GM23338 (cell line): ENCODE results near the gene JUNB. TPM values are rescaled to one million over a fixed set of nuclear protein-coding genes. Genes with fewer than 3 reads are reported as not detected.

Experiments used
- ATAC-seq: fragments of 200-7000 bp; cut with Tn5 transposase; 3 replicates; pipeline ENCODE4 v1.9.1; 2020
- DNase-seq: peaks from one replicate; pipeline ENCODE4 v3.0.0-alpha.2; 2015; ENCODE audit warnings: low spot score
- H2AFZ ChIP-seq: fragments of 200-600 bp; sonication (generic); 2 replicates; pipeline ENCODE4 v1.8.0; 2016; ENCODE audit warnings: antibody characterized with exemption, mild to moderate bottlenecking, moderate library complexity
- H3F3A ChIP-seq: fragments of 200-600 bp; sonication (generic); replicated peaks from 2 replicates; pipeline ENCODE4 v1.8.0; 2017; ENCODE audit warnings: antibody characterized with exemption, mixed run types, low read depth
- H3K27ac ChIP-seq: fragments of 200-600 bp; sonication (generic); 2 replicates; pipeline ENCODE4 v1.6.1; 2016; ENCODE audit warnings: low read depth
- H3K27me3 ChIP-seq: fragments of 200-600 bp; sonication (generic); 2 replicates; pipeline ENCODE4 v1.8.0; 2016; ENCODE audit warnings: mild to moderate bottlenecking, mixed run types, moderate library complexity; ENCODE audit not compliant: insufficient read depth
- H3K36me3 ChIP-seq: fragments of 200-600 bp; sonication (generic); 2 replicates; pipeline ENCODE4 v1.8.0; 2016; ENCODE audit warnings: mild to moderate bottlenecking; ENCODE audit not compliant: insufficient read depth
- H3K4me1 ChIP-seq: fragments of 200-600 bp; sonication (generic); 2 replicates; pipeline ENCODE4 v1.8.0; 2016; ENCODE audit warnings: mild to moderate bottlenecking, moderate library complexity; ENCODE audit not compliant: insufficient read depth
- H3K4me2 ChIP-seq: fragments of 200-600 bp; sonication (generic); 2 replicates; pipeline ENCODE4 v1.7.1; 2017; ENCODE audit warnings: mixed run types
- H3K4me3 ChIP-seq: fragments of 200-600 bp; sonication (generic); 2 replicates; pipeline ENCODE4 v1.6.1; 2016; ENCODE audit warnings: mixed run types
- H3K79me2 ChIP-seq: fragments of 200-600 bp; sonication (generic); replicated peaks from 2 replicates; pipeline ENCODE4 v1.8.0; 2017; ENCODE audit warnings: mild to moderate bottlenecking; ENCODE audit not compliant: insufficient read depth
- H3K9me2 ChIP-seq: fragments of 200-600 bp; sonication (generic); 2 replicates; pipeline ENCODE4 v1.8.0; 2017; ENCODE audit not compliant: insufficient read depth
- H4K20me1 ChIP-seq: fragments of 200-600 bp; sonication (generic); replicated peaks from 2 replicates; pipeline ENCODE4 v1.8.0; 2017; ENCODE audit warnings: mild to moderate bottlenecking; ENCODE audit not compliant: insufficient read depth
- H3K27ac Mint-ChIP-seq: 2 replicates; pipeline ENCODE4 v1.8.0; 2020; ENCODE audit warnings: inconsistent platforms, mild to moderate bottlenecking, moderate library complexity, mixed read lengths
- H3K27me3 Mint-ChIP-seq: 3 replicates; pipeline ENCODE4 v1.8.0; 2022; ENCODE audit warnings: low read depth, mild to moderate bottlenecking, moderate library complexity, mixed read lengths, inconsistent platforms; ENCODE audit not compliant: insufficient read depth, poor library complexity
- H3K36me3 Mint-ChIP-seq: 3 replicates; pipeline ENCODE4 v1.8.0; 2021; ENCODE audit warnings: low read depth, mild to moderate bottlenecking, inconsistent platforms, moderate library complexity, mixed read lengths
- H3K4me1 Mint-ChIP-seq: 3 replicates; pipeline ENCODE4 v1.8.0; 2020; ENCODE audit warnings: mild to moderate bottlenecking, inconsistent platforms, mixed read lengths
- H3K4me3 Mint-ChIP-seq: 3 replicates; pipeline ENCODE4 v1.8.0; 2021; ENCODE audit warnings: moderate library complexity, mild to moderate bottlenecking, inconsistent platforms, mixed read lengths
- H3K9me3 Mint-ChIP-seq: 3 replicates; pipeline ENCODE4 v1.8.0; 2020; ENCODE audit warnings: moderate library complexity, mild to moderate bottlenecking, inconsistent platforms, mixed read lengths
- CTCF ChIP-seq, 2 experiments: fragments of 200-600 bp in 1 of 2; sonication (generic) in 1 of 2; conservative IDR thresholded peaks; 2 replicates each; pipeline versions ENCODE4 v1.5.1 to v1.6.1; 2016 to 2017; ENCODE audit warnings: antibody characterized with exemption in 2 of 2, low read depth in 2 of 2, mild to moderate bottlenecking in 2 of 2, moderate library complexity in 1 of 2
- JUNB ChIP-seq: IDR thresholded peaks from one replicate; pipeline ENCODE4 v1.6.1; 2016; ENCODE audit warnings: antibody characterized with exemption; ENCODE audit not compliant: unreplicated experiment
- POLR2AphosphoS5 ChIP-seq: IDR thresholded peaks from 2 replicates; pipeline ENCODE4 v1.6.1; 2016; ENCODE audit warnings: antibody characterized with exemption, low read depth
- ZNF331 ChIP-seq: fragments of 250-450 bp; sonication (Bioruptor Pico); IDR thresholded peaks from 2 replicates; pipeline ENCODE4 v1.5.0; 2020; ENCODE audit warnings: low read depth, mild to moderate bottlenecking, moderate library complexity
- polyA plus RNA-seq: library from polyadenylated mRNA; unstranded; fragments of >200 nt; fragmentation: Nextera tagmentation; extraction: Ambion mirVana; gene quantifications from 2 replicates; pipeline ENCODE4 v1.2.1, GENCODE V29; 2016
- total RNA-seq: library from RNA; depleted of rRNA; stranded (reverse); fragments of >200 nt; shearing (Covaris generic); gene quantifications from 2 replicates; pipeline ENCODE4 v1.2.3, GENCODE V29; 2014

JUNB gene
- total and polyA plus RNA-seq, 2 experiments from 2014 or later, result 7.7 to 20.2 TPM

- peaks cover 6% of the 10 kb centered on the region; the same call in 2 of the 3 replicates for H3K9me3 Mint-ChIP-seq
- H3K27ac Mint-ChIP-seq, result no peak overlapping the region
- DNase-seq (no peak), ATAC-seq (no peak)
- no peaks in the 10 kb centered on the region for H3K27me3 ChIP-seq
- peaks cover 3% of the 10 kb centered on the region; the same call in 1 of the 2 replicates for H3K4me1 ChIP-seq
- H2AFZ ChIP-seq, result no peak overlapping the region
- TF ChIP-seq CTCF (conservative IDR thresholded peaks at IDR 0.05; ENCODE audit: low read depth in 2 of 2) (no peak), ZNF331 (CRISPR knock-in tag) (no peak)
- H3K4me3 ChIP-seq, result no peak overlapping the region
- peaks cover 31% of the 10 kb centered on the region for H3K27me3 Mint-ChIP-seq
- peaks cover 14% of the 10 kb centered on the region; the same call in 1 of the 2 replicates for H3F3A ChIP-seq
- H3K27ac ChIP-seq, result no peak overlapping the region
- peaks cover 9% of the 10 kb centered on the region for H3K4me1 Mint-ChIP-seq
- H3K36me3 ChIP-seq, result 0 out of 2 replicates have a peak, but pooled peaks cover 9% of the 10 kb centered on the region
- H3K4me3 Mint-ChIP-seq, result no peak overlapping the region
- no peaks in the 10 kb centered on the region; the same call in 1 of the 2 replicates for H4K20me1 ChIP-seq
- H3K4me2 ChIP-seq, result no peak overlapping the region
- H3K79me2 ChIP-seq, result 0 out of 2 replicates have a peak, but pooled peaks cover 3% of the 10 kb centered on the region
- H3K9me2 ChIP-seq, result no peaks in the 10 kb centered on the region
- H3K36me3 Mint-ChIP-seq, result peaks cover 66% of the 10 kb centered on the region
These were observed 26.6 kb upstream of the JUNB start for GRCh38 chr19:12764698-12765097.

GRCh38 chr19:12766051-12766521 is 25.2 kb upstream of the JUNB start:
- 0 out of 2 replicates have a peak, but pooled peaks cover 9% of the 10 kb centered on the region for H3K36me3 ChIP-seq
- TF ChIP-seq CTCF (conservative IDR thresholded peaks at IDR 0.05; ENCODE audit: low read depth in 2 of 2) (peak; percentile 57 to 83), JUNB (no peak), POLR2AphosphoS5 (peak; percentile 48; the same call in 1 of the 2 replicates)
- Mint-ChIP-seq H3K4me3 (peak overlapping the region; percentile 66), H3K27ac (no peak overlapping the region; the same call in 1 of the 2 replicates), H3K27me3 (peaks cover 30% of the 10 kb centered on the region), H3K36me3 (peaks cover 67% of the 10 kb centered on the region), H3K9me3 (peaks cover 3% of the 10 kb centered on the region; the same call in 2 of the 3 replicates), H3K4me1 (peaks cover 15% of the 10 kb centered on the region)
- H3F3A ChIP-seq, result peaks cover 20% of the 10 kb centered on the region
- DNase-seq (peak; percentile 88), ATAC-seq (peak; percentile 73)
- peak overlapping the region; percentile 60 for H3K4me3 ChIP-seq
- H3K79me2 ChIP-seq, result 0 out of 2 replicates have a peak, but pooled peaks cover 3% of the 10 kb centered on the region
- no peak overlapping the region for H2AFZ ChIP-seq
- H3K27ac ChIP-seq, result no peak overlapping the region
- no peaks in the 10 kb centered on the region for H3K9me2 ChIP-seq
- no peaks in the 10 kb centered on the region for H3K27me3 ChIP-seq
- H3K4me2 ChIP-seq, result peak overlapping the region; percentile 79
- peaks cover 9% of the 10 kb centered on the region; the same call in 1 of the 2 replicates for H3K4me1 ChIP-seq
- no peaks in the 10 kb centered on the region; the same call in 1 of the 2 replicates for H4K20me1 ChIP-seq
